Measurements from ENCODE around the gene CALML4.
"Not testable (repeated sequence)": the region's sequence is repeated elsewhere in the genome, so short reads cannot be mapped to it uniquely, and the experiment has no call there.

Gene CALML4

GRCh38 chr15:68222432-68222743 is 17.3 kb upstream of the CALML4 start:
- not testable (repeated sequence) for H3K27me3 ChIP-seq (ENCODE audit: control insufficient read depth, insufficient read depth, low read length); H3K9me3 ChIP-seq (replicated peaks; ENCODE audit: low read length); H3K36me3 ChIP-seq (ENCODE audit: insufficient read depth, low read length); H3K9ac ChIP-seq (ENCODE audit: low read depth, low read length); H3K4me2 ChIP-seq (ENCODE audit: low read length); H3K4me3 ChIP-seq (ENCODE audit: low read length); H3K4me1 ChIP-seq (ENCODE audit: control insufficient read depth, insufficient read depth, low read length)

- not testable (repeated sequence) for H3K4me1 ChIP-seq (ENCODE audit: control insufficient read depth, insufficient read depth, low read length); H3K27me3 ChIP-seq (ENCODE audit: control insufficient read depth, insufficient read depth, low read length); H3K9ac ChIP-seq (ENCODE audit: low read depth, low read length); H3K4me3 ChIP-seq (ENCODE audit: low read length); H3K36me3 ChIP-seq (ENCODE audit: insufficient read depth, low read length); H3K4me2 ChIP-seq (ENCODE audit: low read length); H3K9me3 ChIP-seq (replicated peaks; ENCODE audit: low read length)
Measured at GRCh38 chr15:68221530-68222431, 16.6 kb upstream of the CALML4 start.

- Histone ChIP-seq H3K4me3 (ENCODE audit: low read length) (no peak overlapping the region), H3K4me1 (ENCODE audit: control insufficient read depth, insufficient read depth, low read length) (no peaks in the 10 kb centered on the region), H3K9ac (ENCODE audit: low read depth, low read length) (no peak overlapping the region), H3K36me3 (ENCODE audit: insufficient read depth, low read length) (peaks cover 2% of the 10 kb centered on the region), H3K4me2 (ENCODE audit: low read length) (no peak overlapping the region), H3K9me3 (replicated peaks; ENCODE audit: low read length) (no peaks in the 10 kb centered on the region), H3K27me3 (ENCODE audit: control insufficient read depth, insufficient read depth, low read length) (no peaks in the 10 kb centered on the region)
Measured at GRCh38 chr15:68220967-68221366, 15.8 kb upstream of the CALML4 start.

- no peak overlapping the region for H3K9ac ChIP-seq (ENCODE audit: low read depth, low read length)
- peaks cover 2% of the 10 kb centered on the region for H3K36me3 ChIP-seq (ENCODE audit: insufficient read depth, low read length)
Measured at GRCh38 chr15:68220489-68220888, 15.4 kb upstream of the CALML4 start.

GRCh38 chr15:68218847-68219798 is 14.0 kb upstream of the CALML4 start:
- Histone ChIP-seq H3K4me1 (ENCODE audit: control insufficient read depth, insufficient read depth, low read length) (no peaks in the 10 kb centered on the region), H3K36me3 (ENCODE audit: insufficient read depth, low read length) (peaks cover 2% of the 10 kb centered on the region), H3K9me3 (replicated peaks; ENCODE audit: low read length) (no peaks in the 10 kb centered on the region), H3K4me3 (ENCODE audit: low read length) (no peak overlapping the region), H3K27me3 (ENCODE audit: control insufficient read depth, insufficient read depth, low read length) (no peaks in the 10 kb centered on the region), H3K4me2 (ENCODE audit: low read length) (no peak overlapping the region), H3K9ac (ENCODE audit: low read depth, low read length) (no peak overlapping the region)

More at GRCh38 chr15:68220489-68220888, 15.4 kb upstream of the CALML4 start:
- Histone ChIP-seq H3K4me3 (ENCODE audit: low read length) (no peak overlapping the region), H3K4me1 (ENCODE audit: control insufficient read depth, insufficient read depth, low read length) (no peaks in the 10 kb centered on the region), H3K9me3 (replicated peaks; ENCODE audit: low read length) (no peaks in the 10 kb centered on the region), H3K27me3 (ENCODE audit: control insufficient read depth, insufficient read depth, low read length) (no peaks in the 10 kb centered on the region), H3K4me2 (ENCODE audit: low read length) (no peak overlapping the region)

GRCh38 chr15:68218331-68218730 is 13.2 kb upstream of the CALML4 start:
- H3K4me1 ChIP-seq (ENCODE audit: control insufficient read depth, insufficient read depth, low read length) = no peaks in the 10 kb centered on the region
- H3K9me3 ChIP-seq (replicated peaks; ENCODE audit: low read length) = no peaks in the 10 kb centered on the region
- no peaks in the 10 kb centered on the region for H3K27me3 ChIP-seq (ENCODE audit: control insufficient read depth, insufficient read depth, low read length)
- no peak overlapping the region for H3K4me3 ChIP-seq (ENCODE audit: low read length)
- peaks cover 2% of the 10 kb centered on the region for H3K36me3 ChIP-seq (ENCODE audit: insufficient read depth, low read length)
- no peak overlapping the region for H3K9ac ChIP-seq (ENCODE audit: low read depth, low read length)
- no peak overlapping the region for H3K4me2 ChIP-seq (ENCODE audit: low read length)

GRCh38 chr15:68217341-68217740 is 12.2 kb upstream of the CALML4 start:
- no peak overlapping the region for H3K4me3 ChIP-seq (ENCODE audit: low read length)
- H3K36me3 ChIP-seq (ENCODE audit: insufficient read depth, low read length) = peaks cover 2% of the 10 kb centered on the region
- H3K4me1 ChIP-seq (ENCODE audit: control insufficient read depth, insufficient read depth, low read length) = no peaks in the 10 kb centered on the region
- H3K4me2 ChIP-seq (ENCODE audit: low read length) = no peak overlapping the region
- no peaks in the 10 kb centered on the region for H3K27me3 ChIP-seq (ENCODE audit: control insufficient read depth, insufficient read depth, low read length)
- H3K9ac ChIP-seq (ENCODE audit: low read depth, low read length) = no peak overlapping the region
- no peaks in the 10 kb centered on the region for H3K9me3 ChIP-seq (replicated peaks; ENCODE audit: low read length)

GRCh38 chr15:68214838-68215254 is 9.7 kb upstream of the CALML4 start:
- peaks cover 4% of the 10 kb centered on the region for H3K36me3 ChIP-seq (ENCODE audit: insufficient read depth, low read length)
- no peak overlapping the region for H3K4me2 ChIP-seq (ENCODE audit: low read length)
- H3K4me3 ChIP-seq (ENCODE audit: low read length) = no peak overlapping the region
- no peaks in the 10 kb centered on the region for H3K27me3 ChIP-seq (ENCODE audit: control insufficient read depth, insufficient read depth, low read length)
- no peak overlapping the region for H3K9ac ChIP-seq (ENCODE audit: low read depth, low read length)
- no peaks in the 10 kb centered on the region for H3K9me3 ChIP-seq (replicated peaks; ENCODE audit: low read length)
- no peaks in the 10 kb centered on the region for H3K4me1 ChIP-seq (ENCODE audit: control insufficient read depth, insufficient read depth, low read length)

- no peak overlapping the region for H3K4me3 ChIP-seq (ENCODE audit: low read length)
- H3K4me1 ChIP-seq (ENCODE audit: control insufficient read depth, insufficient read depth, low read length) = no peaks in the 10 kb centered on the region
- no peaks in the 10 kb centered on the region for H3K9me3 ChIP-seq (replicated peaks; ENCODE audit: low read length)
- no peaks in the 10 kb centered on the region for H3K27me3 ChIP-seq (ENCODE audit: control insufficient read depth, insufficient read depth, low read length)
- peaks cover 4% of the 10 kb centered on the region for H3K36me3 ChIP-seq (ENCODE audit: insufficient read depth, low read length)
- no peak overlapping the region for H3K9ac ChIP-seq (ENCODE audit: low read depth, low read length)
- no peak overlapping the region for H3K4me2 ChIP-seq (ENCODE audit: low read length)
Measured at GRCh38 chr15:68213991-68214837, 9.1 kb upstream of the CALML4 start.

GRCh38 chr15:68213491-68213845 is 8.3 kb upstream of the CALML4 start:
- H3K4me1 ChIP-seq (ENCODE audit: control insufficient read depth, insufficient read depth, low read length); H3K4me3 ChIP-seq (ENCODE audit: low read length); H3K9me3 ChIP-seq (replicated peaks; ENCODE audit: low read length); H3K9ac ChIP-seq (ENCODE audit: low read depth, low read length); H3K36me3 ChIP-seq (ENCODE audit: insufficient read depth, low read length); H3K4me2 ChIP-seq (ENCODE audit: low read length); H3K27me3 ChIP-seq (ENCODE audit: control insufficient read depth, insufficient read depth, low read length): not testable (repeated sequence)

GRCh38 chr15:68211656-68212320 is 6.7 kb upstream of the CALML4 start:
- Histone ChIP-seq H3K27me3 (ENCODE audit: control insufficient read depth, insufficient read depth, low read length) (no peaks in the 10 kb centered on the region), H3K4me3 (ENCODE audit: low read length) (no peak overlapping the region), H3K9me3 (replicated peaks; ENCODE audit: low read length) (no peaks in the 10 kb centered on the region), H3K36me3 (ENCODE audit: insufficient read depth, low read length) (peaks cover 2% of the 10 kb centered on the region), H3K4me1 (ENCODE audit: control insufficient read depth, insufficient read depth, low read length) (no peaks in the 10 kb centered on the region), H3K4me2 (ENCODE audit: low read length) (no peak overlapping the region), H3K9ac (ENCODE audit: low read depth, low read length) (no peak overlapping the region)
